Transverse colon (tissue), 3 donors: ENCODE results near the gene ADAM12.

Experiments used
- CTCF ChIP-seq, 5 experiments: fragments of 200-600 bp in 3 of 5; fragments of 450-650 bp in 2 of 5; sonication (generic) in 3 of 5; IDR thresholded peaks; 1 replicate in 2 of 5; 2 replicates in 3 of 5; pipeline ENCODE4 v1.5.1; 2016 to 2017; ENCODE audit warnings: antibody characterized with exemption in 5 of 5, inconsistent platforms in 3 of 5, mild to moderate bottlenecking in 2 of 5, moderate library complexity in 1 of 5
- POLR2A ChIP-seq: fragments of 450-650 bp; IDR thresholded peaks from one replicate; pipeline ENCODE4 v1.6.1; 2016; ENCODE audit warnings: antibody characterized with exemption, mild to moderate bottlenecking, moderate library complexity

- TF ChIP-seq POLR2A (no peak), CTCF (IDR thresholded peaks at IDR 0.05) (no peak)
Measured at GRCh38 chr10:126037946-126038345, 350.3 kb downstream of the ADAM12 start.
